H4 (cell line): ENCODE data around the gene OGFR. TPM values are rescaled to one million over a fixed set of nuclear protein-coding genes. Genes with fewer than 3 reads are reported as not detected.

ENCODE experiments used
- DNase-seq: peaks from one replicate; pipeline ENCODE4 v3.0.0-alpha.2; 2015; ENCODE audit warnings: low spot score
- total RNA-seq: library from RNA; depleted of rRNA; stranded (reverse); fragments of >200 nt; shearing (Covaris generic); gene quantifications from 2 replicates; pipeline ENCODE4 v1.2.3, GENCODE V29; 2014

Gene OGFR
- total RNA-seq, 1 experiment from 2014 or later: 30.9 TPM

DNA sequence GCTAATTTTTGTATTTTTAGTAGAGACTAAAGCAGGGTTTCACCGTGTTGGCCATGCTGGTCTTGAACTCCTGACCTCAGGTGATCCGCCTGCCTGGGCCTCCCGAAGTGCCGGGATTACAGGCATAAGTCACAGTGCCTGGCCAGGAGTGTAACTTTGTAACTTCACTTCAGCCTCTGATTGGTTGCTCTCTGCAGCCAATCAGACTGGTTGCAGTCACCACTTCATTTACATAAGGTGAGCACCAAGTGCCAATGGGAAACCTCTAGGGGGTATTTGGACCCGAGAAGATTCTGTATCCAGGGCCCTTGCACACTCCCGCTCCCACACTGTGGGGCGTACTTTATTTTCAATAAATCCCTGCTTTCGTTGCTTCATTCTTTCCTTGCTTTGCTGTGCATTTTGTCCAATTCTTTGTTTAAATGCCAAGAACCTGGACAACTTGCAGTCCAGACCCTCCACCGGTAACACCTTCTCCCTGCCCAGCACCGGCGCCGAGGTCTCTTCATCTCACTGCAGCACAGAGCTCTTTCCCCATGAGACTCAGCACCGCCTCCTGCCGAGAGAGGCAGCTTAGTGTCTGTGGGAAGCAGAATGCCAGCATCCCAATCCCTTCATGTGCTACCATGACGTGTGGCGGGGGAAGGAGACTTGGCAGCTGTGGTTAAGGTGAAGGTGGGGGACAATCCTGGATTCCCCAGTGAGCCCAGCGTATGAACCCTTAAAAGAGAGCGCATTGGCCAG lies 22.3 kb upstream of the OGFR start:
- no peak for DNase-seq

DNA sequence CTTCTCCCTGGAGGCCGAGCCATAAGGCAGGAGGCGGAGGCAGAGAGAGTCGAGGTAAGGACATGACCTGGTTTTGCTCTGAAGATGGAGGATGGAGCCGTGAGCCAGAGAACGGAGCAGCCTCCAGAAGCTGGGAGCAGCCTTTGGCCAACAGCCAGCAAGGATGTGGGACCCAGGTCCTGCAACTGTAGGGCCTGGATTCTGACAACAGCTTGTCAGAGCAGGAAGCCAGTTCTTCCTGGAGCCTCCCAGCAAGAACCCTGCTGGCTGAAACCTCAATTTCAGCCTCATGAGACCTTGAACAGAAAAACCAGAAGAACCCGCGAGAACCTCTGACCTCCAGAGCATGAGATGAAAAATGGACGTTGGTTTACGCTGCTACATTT lies 21.7 kb upstream of the OGFR start:
- DNase-seq: no peak

DNA sequence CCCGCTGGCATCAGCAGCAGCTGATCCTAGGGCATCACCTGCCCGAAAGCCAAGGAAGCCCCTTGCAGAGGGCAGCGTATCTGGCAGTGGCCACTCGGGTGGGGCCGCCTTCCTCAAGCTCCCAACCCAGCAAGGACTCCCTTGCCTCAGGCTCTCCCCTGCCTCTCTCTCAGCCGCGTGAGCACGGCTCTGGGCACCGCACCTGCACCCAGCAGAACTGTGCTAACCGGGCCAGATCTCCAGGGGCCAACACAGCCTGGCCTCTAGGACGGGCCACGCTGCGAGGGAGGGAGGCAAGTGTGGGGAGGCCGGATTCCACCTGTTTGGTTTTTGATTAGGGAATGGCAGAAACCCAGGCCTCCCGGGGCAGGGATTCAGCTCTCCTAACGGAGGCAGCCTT lies 20.1 kb upstream of the OGFR start:
- DNase-seq: no peak

DNA sequence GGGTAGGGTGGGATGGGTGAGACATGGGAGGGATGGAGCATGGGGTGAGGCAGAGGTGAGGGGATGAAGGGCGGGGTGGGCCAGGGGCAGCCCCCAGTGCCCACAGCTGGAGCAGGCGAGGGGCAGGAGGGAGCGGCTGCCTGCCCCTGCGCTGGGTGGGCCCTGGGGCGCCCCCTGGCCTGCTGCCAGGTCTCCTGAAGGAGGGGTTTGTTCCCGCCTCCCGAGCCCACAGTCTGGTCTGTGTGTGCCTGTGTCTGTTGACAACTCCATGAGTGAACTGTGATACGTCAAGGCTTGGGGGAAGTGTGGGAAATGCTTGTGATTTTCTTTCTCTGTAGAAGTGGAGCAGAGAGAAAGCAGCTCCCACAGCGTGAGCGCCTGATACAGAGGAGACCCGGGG lies 19.2 kb upstream of the OGFR start:
- DNase-seq: no peak

- no peak for DNase-seq
Observed at GRCh38 chr20:62786157-62786556, 18.5 kb upstream of the OGFR start.

DNA sequence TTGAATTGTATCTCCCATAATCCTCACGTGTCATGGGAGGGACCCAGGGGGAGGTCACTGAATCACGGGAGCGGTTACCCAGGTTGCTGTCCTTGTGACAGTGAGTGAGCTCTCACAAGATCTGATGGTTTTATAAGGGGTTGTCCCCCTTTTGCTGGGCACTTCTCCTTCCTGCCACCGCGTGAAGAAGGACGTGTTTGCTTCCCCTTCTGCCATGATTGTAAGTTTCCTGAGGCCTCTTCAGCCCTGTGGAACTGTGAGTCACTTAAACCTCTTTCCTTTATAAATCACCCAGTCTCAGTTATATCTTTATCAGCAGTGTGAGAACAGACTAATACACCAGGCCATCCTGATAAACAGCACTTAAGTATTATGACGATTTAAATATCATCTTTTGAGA lies 17.3 kb upstream of the OGFR start:
- no peak for DNase-seq

DNA sequence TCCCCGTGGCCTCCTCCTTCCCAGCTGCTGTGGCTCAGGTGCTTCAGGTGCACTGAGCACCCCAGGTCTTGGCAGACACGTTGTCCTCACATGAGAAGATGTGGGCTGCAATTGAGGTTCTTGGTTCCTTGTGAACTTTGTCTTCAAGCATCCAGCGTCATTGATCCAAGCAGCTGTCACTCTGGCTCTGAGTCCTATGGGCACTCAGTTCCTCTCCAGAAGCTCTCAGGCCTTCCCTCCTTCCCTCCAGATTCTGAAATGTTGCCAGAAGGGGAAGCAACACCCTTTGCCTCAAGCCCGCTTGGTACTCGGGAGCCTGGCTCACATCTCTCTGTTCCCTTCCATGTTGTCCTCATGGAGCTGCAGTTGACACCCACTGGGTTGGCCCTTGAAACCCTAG lies 16.8 kb upstream of the OGFR start:
- DNase-seq: no peak

DNA sequence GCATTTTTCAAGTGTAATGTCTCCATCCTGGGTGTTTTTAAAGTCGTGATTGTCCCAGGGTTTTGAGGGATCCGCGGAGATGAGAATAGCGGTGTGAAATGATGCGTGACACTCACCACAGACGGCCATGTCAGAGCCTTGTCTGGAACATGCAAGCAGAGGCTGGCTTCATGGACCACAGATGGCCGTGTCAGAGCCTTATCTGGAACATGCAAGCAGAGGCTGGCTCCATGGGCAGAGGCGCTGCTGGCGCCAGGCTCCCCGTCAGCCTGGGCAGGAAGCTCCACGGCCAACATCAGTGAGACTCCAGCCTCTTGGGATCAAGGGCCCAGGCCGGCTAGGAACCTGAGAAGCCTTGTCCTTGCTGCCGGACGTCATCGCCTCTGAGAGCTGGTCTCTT lies 16.0 kb upstream of the OGFR start:
- no peak for DNase-seq

GRCh38 chr20:62790075-62790474 lies 14.6 kb upstream of the OGFR start:
- DNase-seq: no peak

- DNase-seq: peak; percentile 87
Observed at GRCh38 chr20:62791301-62792181, 13.1 kb upstream of the OGFR start.

DNA sequence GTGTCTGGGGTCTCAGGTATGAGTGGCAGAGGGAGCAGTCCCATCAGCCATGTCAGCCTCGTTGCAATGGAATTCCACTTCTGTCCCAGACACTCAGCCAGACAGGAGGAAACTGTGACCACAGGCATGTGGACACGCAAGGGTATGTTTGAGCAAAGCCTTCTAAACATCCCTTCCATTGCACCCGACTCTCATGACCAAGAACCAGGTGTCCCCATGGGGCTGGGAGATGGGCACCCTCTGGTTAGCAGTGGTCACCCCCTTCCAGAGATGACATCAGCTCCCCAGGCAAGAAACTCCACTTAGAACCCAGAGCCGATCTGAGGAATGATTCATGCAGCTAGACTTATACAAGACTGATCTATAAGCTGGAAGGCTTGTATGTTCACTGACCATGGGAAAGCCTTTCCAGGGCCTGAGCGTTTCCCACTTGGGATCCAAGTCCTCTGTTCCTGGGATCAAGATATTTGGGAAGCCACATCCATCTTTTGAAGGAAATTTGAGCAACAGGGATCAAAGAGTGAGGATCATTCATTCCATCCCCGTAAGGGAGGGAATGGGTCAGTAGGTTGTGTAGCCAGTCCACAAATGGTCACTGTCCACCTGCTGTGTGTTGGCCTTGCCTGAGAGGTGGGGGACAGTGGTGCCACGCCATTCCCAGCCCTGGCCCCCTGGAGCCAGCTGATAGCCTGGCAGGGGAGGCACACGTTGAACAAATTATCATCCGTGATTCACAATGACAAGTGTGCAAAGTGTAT lies 12.3 kb upstream of the OGFR start:
- DNase-seq: no peak

GRCh38 chr20:62792940-62793756 lies 11.5 kb upstream of the OGFR start:
- no peak for DNase-seq

DNA sequence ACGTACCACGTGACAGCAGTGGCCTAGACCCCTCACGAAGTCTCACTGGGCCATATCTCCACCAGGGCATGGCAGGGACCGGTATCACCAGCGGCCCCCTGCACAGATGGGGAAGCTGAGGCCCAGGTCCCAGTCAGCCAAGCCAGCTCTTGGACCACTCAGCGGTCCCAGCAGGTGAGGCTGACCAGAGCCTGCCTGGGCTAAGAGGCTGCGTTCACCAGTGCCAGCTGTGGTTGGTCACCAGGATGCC lies 11.0 kb upstream of the OGFR start:
- DNase-seq: no peak

DNA sequence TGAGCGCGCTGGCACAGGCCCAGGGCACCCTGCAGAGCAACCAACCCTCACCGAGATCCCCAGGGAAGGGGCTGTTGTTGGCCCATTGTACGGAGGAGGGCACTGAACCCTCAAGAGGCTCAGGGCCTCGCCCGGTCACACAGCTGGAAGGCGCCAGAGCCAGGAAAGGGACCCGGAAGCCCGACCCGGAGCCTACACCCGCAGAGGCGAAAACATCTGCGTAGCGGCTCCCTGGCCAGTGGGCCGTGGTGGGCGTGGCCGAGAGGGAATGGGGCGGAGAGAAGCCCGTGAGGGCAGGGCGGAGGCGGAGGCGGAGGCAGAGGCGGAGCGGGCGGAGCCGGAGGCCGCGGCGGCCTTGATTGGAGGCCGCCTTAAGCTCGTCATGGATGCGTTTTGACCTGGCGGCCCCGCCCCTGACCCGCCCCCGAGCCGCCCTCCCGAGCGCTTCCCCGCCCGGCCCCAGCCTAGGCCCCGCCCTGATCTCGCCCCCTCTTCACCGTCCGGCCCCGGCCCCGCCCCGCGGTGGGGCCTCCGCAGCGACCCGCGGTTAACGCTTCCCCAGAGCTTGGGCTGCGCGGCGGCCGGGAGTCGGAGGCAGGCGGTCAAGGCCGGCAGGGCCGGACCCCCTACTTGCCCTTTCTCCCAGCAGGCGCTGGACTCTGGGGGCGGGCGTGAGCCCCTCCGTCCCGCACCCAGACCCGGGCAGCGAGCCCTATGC lies 10.5 kb upstream of the OGFR start:
- peak; percentile 88 for DNase-seq

GRCh38 chr20:62795023-62795761 lies 9.4 kb upstream of the OGFR start:
- peak; percentile 39 for DNase-seq

DNA sequence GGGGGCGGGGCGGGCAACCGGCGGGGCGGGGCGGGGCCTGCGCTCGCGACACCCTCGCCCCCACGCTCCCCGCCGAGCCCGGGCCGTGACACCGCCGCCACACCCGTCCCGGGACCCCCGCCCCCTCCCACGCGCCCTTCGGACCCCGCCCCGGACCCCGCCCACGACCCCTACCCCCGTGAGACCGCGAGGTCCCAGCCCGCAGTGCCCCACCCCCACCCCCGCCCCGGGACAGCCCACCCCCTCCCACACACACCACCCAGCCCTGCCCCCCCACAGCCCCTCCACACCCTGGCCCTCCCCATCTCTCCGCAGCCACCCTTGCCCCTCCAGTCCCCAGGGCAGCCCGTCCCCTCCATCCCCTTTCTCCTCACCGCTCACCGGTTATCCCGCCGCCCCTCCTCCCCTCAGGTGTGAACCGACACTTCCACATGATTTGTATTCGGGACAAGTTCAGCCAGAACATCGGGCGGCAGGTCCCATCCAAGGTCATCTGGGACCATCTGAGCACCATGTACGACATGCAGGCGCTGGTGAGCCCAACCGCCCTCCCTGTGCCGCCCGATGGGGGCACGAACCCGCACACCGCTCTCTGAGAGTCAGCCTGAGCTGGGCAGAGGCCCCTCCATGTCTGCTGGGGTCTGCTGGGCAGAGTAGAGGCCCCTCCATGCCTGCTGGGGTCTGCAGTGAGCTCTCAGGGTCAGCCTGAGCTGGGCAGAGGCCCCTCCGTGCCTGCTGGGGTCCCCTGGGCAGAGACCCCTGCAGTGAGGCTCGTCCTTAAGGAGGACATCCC lies 7.7 kb upstream of the OGFR start:
- no peak for DNase-seq

GRCh38 chr20:62797671-62798532 lies 6.7 kb upstream of the OGFR start:
- no peak for DNase-seq

DNA sequence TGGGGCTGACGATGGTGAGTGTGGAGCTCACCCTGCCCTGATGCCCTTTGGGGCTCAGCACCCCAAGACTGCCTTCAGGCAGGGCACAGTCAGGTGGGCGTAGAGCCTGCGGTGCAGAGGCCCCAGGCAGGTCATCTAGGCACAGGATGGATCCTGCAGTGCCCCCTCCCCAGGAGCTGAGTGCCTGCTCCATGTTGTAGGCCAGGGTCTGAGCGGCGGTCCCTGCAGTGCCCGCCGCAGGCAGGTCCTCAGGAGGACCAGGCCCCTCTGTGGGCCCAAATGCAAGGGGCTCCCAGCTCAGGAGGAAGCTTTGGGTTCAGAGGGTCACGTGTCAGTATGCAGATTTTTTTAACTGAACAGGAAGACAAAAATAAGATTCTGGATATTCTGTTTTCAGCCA lies 5.6 kb upstream of the OGFR start:
- no peak for DNase-seq

GRCh38 chr20:62799459-62799858 lies 5.2 kb upstream of the OGFR start:
- DNase-seq: no peak
